Uterus (tissue), 4 donors: ENCODE measurements around the gene TUBB2A. TPM values are rescaled to one million over a fixed set of nuclear protein-coding genes. Genes with fewer than 3 reads are reported as not detected.

Source experiments
- DNase-seq, 2 donors: peaks; one replicate each; pipeline ENCODE4 v3.0.0-alpha.2; 2019 to 2020
- H3K27ac ChIP-seq, 2 donors: fragments of 200-600 bp; sonication (generic); 1 replicate in 1 of 2; 2 replicates in 1 of 2; pipeline ENCODE4 v1.5.1; 2016 to 2018
- H3K27me3 ChIP-seq, 2 donors: fragments of 200-600 bp; sonication (generic); one replicate each; pipeline ENCODE4 v1.5.1; 2018 to 2019; ENCODE audit warnings: control low read depth in 1 of 2
- H3K36me3 ChIP-seq, 2 donors: fragments of 200-600 bp; sonication (generic); one replicate each; pipeline ENCODE4 v1.5.1; 2019; ENCODE audit warnings: control low read depth in 1 of 2
- H3K4me1 ChIP-seq, 2 donors: fragments of 200-600 bp; sonication (generic); one replicate each; pipeline ENCODE4 v1.5.1; 2018 to 2019; ENCODE audit warnings: control low read depth in 1 of 2
- H3K4me3 ChIP-seq, 2 donors: fragments of 200-600 bp; sonication (generic); 1 replicate in 1 of 2; 2 replicates in 1 of 2; pipeline ENCODE4 v1.5.1; 2018 to 2019; ENCODE audit warnings: mild to moderate bottlenecking in 1 of 2
- H3K9me3 ChIP-seq, 2 donors: fragments of 200-600 bp; sonication (generic); one replicate each; pipeline ENCODE4 v1.5.1; 2019; ENCODE audit warnings: control low read depth in 1 of 2
- CTCF ChIP-seq, 4 experiments: fragments of 200-600 bp in 2 of 4; fragments of 450-650 bp in 2 of 4; sonication (generic) in 2 of 4; IDR thresholded peaks; one replicate each; pipeline ENCODE4 v1.5.1; 2016 to 2019; ENCODE audit warnings: antibody characterized with exemption in 4 of 4, mild to moderate bottlenecking in 2 of 4, moderate library complexity in 1 of 4
- POLR2A ChIP-seq, 2 donors: fragments of 450-650 bp; IDR thresholded peaks; one replicate each; pipeline ENCODE4 v1.6.1; 2016; ENCODE audit warnings: antibody characterized with exemption in 2 of 2, mild to moderate bottlenecking in 1 of 2, moderate library complexity in 1 of 2
- intact Hi-C: fragments of 100-400 bp; cut with DNase I; formaldehyde crosslinking; loops from one replicate; pipeline ENCODE4 v1.15.1; 2023; ENCODE audit warnings: low total_unique reads
- total RNA-seq, 4 donors: library from RNA; depleted of rRNA in 3 of 4; stranded (reverse); fragments of >200 nt in 3 of 4; gene quantifications; one replicate each; pipeline versions ENCODE4 v1.1.0 to v1.2.4, GENCODE V29; 2014 to 2023
- donor health status: DM: yes; HTN: yes; CAD: no.

The TUBB2A gene
- total RNA-seq, 4 donors from 2014 or later, result 21.5 to 100 (median 59.0) TPM

- H3K36me3 ChIP-seq, result peaks cover 0 to 4% of the 10 kb centered on the region in 2 donors
- no peak overlapping the region for H3K4me3 ChIP-seq
- H3K27me3 ChIP-seq, result no peaks in the 10 kb centered on the region
- no peak for DNase-seq
- no peaks in the 10 kb centered on the region for H3K9me3 ChIP-seq
- no peak overlapping the region for H3K27ac ChIP-seq
- intact Hi-C loops, result no loop called here
- H3K4me1 ChIP-seq, result no peaks in the 10 kb centered on the region
- TF ChIP-seq POLR2A (IDR thresholded peaks at IDR 0.05), result no peak
- TF ChIP-seq CTCF (IDR thresholded peaks at IDR 0.05), result no peak
These were observed 48.5 kb downstream of the TUBB2A start for GRCh38 chr6:3108746-3109414.

Other genes with a start within 250 kb of the TUBB2A start
- 100 to 1,000 TPM in 3 of 4 donors, 10 to 100 TPM in 1; 84.9 to 266 (median 203) TPM for gene SERPINB6, start 186.0 kb downstream of the TUBB2A start, total RNA-seq
- 10 to 100 TPM in 3 of 4 donors, 1 to 10 TPM in 1; 7.8 to 50.3 (median 21.6) TPM for gene NQO2, start 157.7 kb downstream of the TUBB2A start, total RNA-seq
- 10 to 100 TPM; 11.5 to 35.0 (median 30.1) TPM for gene RIPK1, start 89.0 kb downstream of the TUBB2A start, total RNA-seq
- 10 to 100 TPM in 3 of 4 donors, 1 to 10 TPM in 1; 4.1 to 30.9 (median 22.0) TPM for gene BPHL, start 38.8 kb downstream of the TUBB2A start, total RNA-seq
- 10 to 100 TPM in 1 of 4 donors, 1 to 10 TPM in 1, under 1 TPM in 1, not detected in 1; 0.26 to 80.7 (median 4.3) TPM for gene TUBB2B, start 70.1 kb upstream of the TUBB2A start, total RNA-seq
- 10 to 100 TPM; 13.1 to 49.4 (median 28.0) TPM for gene PSMG4, start 101.4 kb upstream of the TUBB2A start, total RNA-seq